Pancreas (tissue), 10 donors: ENCODE data around the gene MEP1A. TPM values are rescaled to one million over a fixed set of nuclear protein-coding genes. Genes with fewer than 3 reads are reported as not detected.

Source experiments
- ATAC-seq, 4 donors: fragments of 200-7000 bp; cut with Tn5 transposase; one replicate each; pipeline versions ENCODE4 v1.8.0 to v1.9.1; 2020; ENCODE audit warnings: mild to moderate bottlenecking in 4 of 4, moderate library complexity in 4 of 4
- DNase-seq, 6 donors: peaks; one replicate each; pipeline ENCODE4 v3.0.0-alpha.2; 2020
- FAIRE-seq: peaks from 2 replicates; lab custom pipeline; 2012; peaks lifted over from hg19 to GRCh38; lab: Jason Lieb, UNC
- H3K27ac ChIP-seq, 4 donors: fragments of 200-600 bp; sonication (generic); 1 replicate in 3 of 4; 2 replicates in 1 of 4; pipeline versions ENCODE4 v1.5.0 to v1.8.0; 2020
- H3K27me3 ChIP-seq, 4 donors: fragments of 200-600 bp; one replicate each; pipeline ENCODE4 v1.8.0; 2021
- H3K36me3 ChIP-seq, 3 donors: fragments of 200-600 bp; sonication (generic) in 1 of 3; one replicate each; pipeline versions ENCODE4 v1.5.0 to v1.8.0; 2020 to 2021
- H3K4me1 ChIP-seq, 3 donors: fragments of 200-600 bp; one replicate each; pipeline ENCODE4 v1.8.0; 2021
- H3K4me3 ChIP-seq, 4 donors: fragments of 200-600 bp; sonication (generic) in 2 of 4; one replicate each; pipeline versions ENCODE4 v1.5.0 to v1.8.0; 2020 to 2021
- H3K9me3 ChIP-seq, 4 donors: fragments of 200-600 bp; one replicate each; pipeline ENCODE4 v1.8.0; 2021
- CTCF ChIP-seq, 4 donors: fragments of 200-600 bp; sonication (generic) in 3 of 4; IDR thresholded peaks; one replicate each; pipeline versions ENCODE4 v1.5.0 to v1.8.0; 2021; ENCODE audit warnings: antibody characterized with exemption in 4 of 4
- WGBS, 2 donors: extraction: QIAGEN DNeasy Blood & Tissue Kit; methylation state at CpG; one replicate each; pipeline ENCODE4 v1.1.7; 2013; 5-methylcytosine and 5-hydroxymethylcytosine counted together
- intact Hi-C, 3 donors: fragments of 100-400 bp; cut with DNase I; formaldehyde crosslinking; loops; one replicate each; pipeline versions ENCODE4 v1.11.1 to v1.14.2; 2022
- polyA plus RNA-seq, 2 donors: library from polyadenylated mRNA; stranded (reverse); fragments of 200-250 nt; gene quantifications; one replicate each; pipeline ENCODE4 v1.2.3, GENCODE V29; 2013
- total RNA-seq, 6 donors: library from RNA; stranded (reverse); fragmentation: NEBNext Ultra II Directional in 4 of 6; extraction: Animal tissue kit (Norgen Biotek cat#: 25700) in 4 of 6; gene quantifications; one replicate each; pipeline versions ENCODE4 v1.2.1 to v1.2.4, GENCODE V29; 2021 to 2023
- donor health status: healthy with polysubstance abuse.
- donor health status: DM: no; HTN: no; CAD: no; lungs with moderate emphysema.
- donor health status: DM: no; HTN: no; CAD: no.
- donor health status: control.
- donor health status: control.
- donor health status: Bipolar disorder and iron deficiency.
- donor health status: DM: yes; HTN: yes; CAD: no.
- donor health status: DM: no; HTN: no; CAD: no.
- donor health status: DM: no; HTN: no; CAD: no.
- donor health status: DM: yes; HTN: yes; CAD: no.

Gene MEP1A
- total and polyA plus RNA-seq, 8 donors, result 0.02 to 2.7 (median 0.35) TPM

- H3K4me1 ChIP-seq, result peaks cover 0 to 19% (median 10%) of the 10 kb centered on the region in 3 donors
- WGBS, 2 donors, result 93 to 94% methylated on average over 5 of the region's 5 CpGs
- FAIRE-seq, result no peak
- no peak for ATAC-seq
- no peaks in the 10 kb centered on the region for H3K9me3 ChIP-seq
- DNase-seq, result no peak
- H3K36me3 ChIP-seq, result no peaks in the 10 kb centered on the region
- H3K27ac ChIP-seq, result no peak overlapping the region
- intact Hi-C loops, result no loop called here
- H3K27me3 ChIP-seq, result no peaks in the 10 kb centered on the region
- TF ChIP-seq CTCF (IDR thresholded peaks at IDR 0.05), result no peak
- H3K4me3 ChIP-seq, result no peak overlapping the region
Observed at GRCh38 chr6:46787871-46788540, 5.2 kb upstream of the MEP1A start.

- intact Hi-C loops, result no loop called here
- DNase-seq (no peak), ATAC-seq (no peak), FAIRE-seq (no peak)
- H3K36me3 ChIP-seq, result no peaks in the 10 kb centered on the region
- no peaks in the 10 kb centered on the region for H3K9me3 ChIP-seq
- no peak for TF ChIP-seq CTCF (IDR thresholded peaks at IDR 0.05)
- H3K4me1 ChIP-seq, result peaks cover 0 to 19% (median 10%) of the 10 kb centered on the region in 3 donors
- WGBS, 2 donors, result 93 to 95% methylated on average over 3 of the region's 3 CpGs
- no peaks in the 10 kb centered on the region for H3K27me3 ChIP-seq
- no peak overlapping the region for H3K27ac ChIP-seq
- H3K4me3 ChIP-seq, result no peak overlapping the region
Observed at GRCh38 chr6:46788791-46789190, 4.4 kb upstream of the MEP1A start.

- 60 to 71% methylated on average over 4 of the region's 4 CpGs for WGBS, 2 donors
Observed at GRCh38 chr6:46789434-46790354, 3.5 kb upstream of the MEP1A start.

GRCh38 chr6:46790355-46790874, 2.8 kb upstream of the MEP1A start:
- H3K36me3 ChIP-seq, result no peaks in the 10 kb centered on the region
- no peaks in the 10 kb centered on the region for H3K27me3 ChIP-seq
- FAIRE-seq (no peak), ATAC-seq (no peak), DNase-seq (no peak)
- intact Hi-C loops, result no loop called here
- TF ChIP-seq CTCF (IDR thresholded peaks at IDR 0.05), result no peak
- no peak overlapping the region for H3K27ac ChIP-seq
- no peak overlapping the region for H3K4me3 ChIP-seq
- peaks cover 0 to 19% (median 10%) of the 10 kb centered on the region in 3 donors for H3K4me1 ChIP-seq
- H3K9me3 ChIP-seq, result no peaks in the 10 kb centered on the region

More at GRCh38 chr6:46789434-46790354, 3.5 kb upstream of the MEP1A start:
- ATAC-seq, result peak in 2 of 4 donors; percentile 29 to 42
- H3K4me1 ChIP-seq, result peaks cover 0 to 19% (median 10%) of the 10 kb centered on the region in 3 donors
- intact Hi-C loops, result no loop called here
- no peak overlapping the region for H3K27ac ChIP-seq
- no peaks in the 10 kb centered on the region for H3K27me3 ChIP-seq
- no peak for DNase-seq
- no peak overlapping the region for H3K4me3 ChIP-seq
- H3K9me3 ChIP-seq, result no peaks in the 10 kb centered on the region
- H3K36me3 ChIP-seq, result no peaks in the 10 kb centered on the region
- no peak for TF ChIP-seq CTCF (IDR thresholded peaks at IDR 0.05)
- FAIRE-seq, result no peak
